ENCODE results near the gene CTSD.

CTSD gene

DNA sequence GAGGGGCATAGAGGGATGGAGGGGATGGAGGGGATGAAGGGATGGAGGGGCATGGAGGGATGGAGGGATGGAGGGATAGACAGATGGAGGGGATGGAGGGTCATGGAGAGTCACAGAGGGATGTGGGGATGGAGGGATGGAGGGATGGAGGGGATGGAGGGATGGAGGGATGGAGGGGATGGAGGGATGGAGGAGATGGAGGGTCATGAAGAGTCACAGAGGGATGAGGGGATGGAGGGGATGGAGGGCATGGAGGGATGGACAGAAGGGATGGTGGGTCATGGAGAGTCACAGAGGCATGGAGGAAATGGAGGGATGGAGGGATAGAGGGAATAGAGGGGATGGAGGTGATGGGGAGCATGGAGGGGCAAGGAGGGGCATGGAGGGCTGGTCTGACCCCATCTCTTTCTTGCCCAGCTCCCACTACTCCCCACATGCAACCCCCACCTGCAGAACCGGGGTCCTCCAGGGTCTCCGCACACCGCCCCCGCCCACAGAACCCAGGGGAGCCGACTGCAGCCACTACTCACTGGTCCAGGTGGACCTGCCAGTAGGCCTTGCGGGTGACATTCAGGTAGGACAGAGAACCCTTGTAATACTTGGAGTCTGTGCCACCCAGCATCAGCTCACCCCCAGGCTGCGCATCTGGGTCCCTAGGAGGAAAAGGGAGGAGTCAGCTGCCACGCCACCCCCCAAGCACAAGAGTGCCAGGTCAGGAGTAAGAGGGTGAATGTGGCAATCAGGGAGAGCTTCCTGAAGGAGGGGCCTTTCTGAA lies 9.2 kb downstream of the CTSD start:
- DNase-seq = no peak

DNA sequence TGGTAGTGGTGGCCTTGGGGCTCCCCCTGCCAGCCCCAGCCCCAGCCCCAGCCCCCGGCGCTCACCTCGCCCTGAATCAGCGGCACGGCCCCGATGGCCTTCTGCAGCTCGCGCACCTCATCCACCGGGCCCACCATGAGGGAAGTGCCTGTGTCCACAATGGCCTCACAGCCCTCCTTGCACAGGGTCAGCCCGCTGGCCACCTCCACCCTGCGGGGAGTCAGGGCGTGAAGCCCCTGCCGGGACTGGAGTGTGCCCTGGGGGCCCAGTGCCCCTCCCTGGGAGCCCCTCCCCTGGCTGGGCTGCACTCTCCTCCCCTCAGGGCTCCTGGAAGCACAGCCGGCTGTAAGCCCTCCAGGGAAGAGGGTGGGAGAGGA lies 9.8 kb downstream of the CTSD start:
- DNase-seq = no peak

GRCh38 chr11:1753229-1753928 lies 10.3 kb downstream of the CTSD start:
- no peak for DNase-seq

DNA sequence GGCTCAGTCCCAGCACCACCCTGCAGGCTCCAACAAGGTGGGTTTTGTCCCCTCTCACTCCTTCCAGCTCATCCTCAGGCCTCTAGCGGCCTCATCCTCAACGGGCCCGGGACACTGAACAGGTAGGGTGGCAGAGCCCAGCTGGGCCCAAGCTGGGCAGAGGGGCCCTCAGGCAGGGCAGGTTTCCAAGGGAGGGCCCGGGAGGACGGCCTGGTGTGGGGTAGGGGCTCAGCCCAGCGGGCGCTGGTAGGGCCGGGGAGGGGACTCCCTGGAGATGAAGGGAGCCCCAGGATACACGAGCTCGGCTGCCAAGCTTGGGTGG lies 10.9 kb downstream of the CTSD start:
- DNase-seq = no peak

- no peak for DNase-seq
Observed at GRCh38 chr11:1751999-1752906, 11.5 kb downstream of the CTSD start.

GRCh38 chr11:1751531-1751921 lies 12.2 kb downstream of the CTSD start:
- DNase-seq = no peak

- DNase-seq = no peak
Observed at GRCh38 chr11:1750840-1751530, 12.7 kb downstream of the CTSD start.

DNA sequence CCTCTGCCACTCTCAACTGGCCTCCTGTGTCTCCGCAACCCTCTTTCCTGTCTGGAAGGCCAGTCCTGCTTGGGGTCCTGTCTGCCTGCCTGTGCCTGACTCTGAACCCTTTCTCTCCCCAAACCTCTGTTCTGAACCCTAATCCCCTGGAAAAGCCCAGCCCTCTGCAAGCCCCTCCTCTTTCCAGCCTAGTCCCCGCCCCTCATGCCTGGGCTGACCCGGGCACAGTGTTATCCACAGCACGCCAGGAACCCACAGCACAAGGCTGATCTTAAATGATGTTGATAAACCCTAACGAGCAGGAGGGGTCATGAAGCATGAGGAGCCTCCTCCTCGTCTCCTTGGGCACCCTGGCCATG lies 13.3 kb downstream of the CTSD start, which contains the start of gene IFITM10:
Gene IFITM10 (minus strand): TSS at position 115 of the 359 bp plus-strand sequence. CDS start 153 bp downstream, outside the sequence.
- no peak for DNase-seq

DNA sequence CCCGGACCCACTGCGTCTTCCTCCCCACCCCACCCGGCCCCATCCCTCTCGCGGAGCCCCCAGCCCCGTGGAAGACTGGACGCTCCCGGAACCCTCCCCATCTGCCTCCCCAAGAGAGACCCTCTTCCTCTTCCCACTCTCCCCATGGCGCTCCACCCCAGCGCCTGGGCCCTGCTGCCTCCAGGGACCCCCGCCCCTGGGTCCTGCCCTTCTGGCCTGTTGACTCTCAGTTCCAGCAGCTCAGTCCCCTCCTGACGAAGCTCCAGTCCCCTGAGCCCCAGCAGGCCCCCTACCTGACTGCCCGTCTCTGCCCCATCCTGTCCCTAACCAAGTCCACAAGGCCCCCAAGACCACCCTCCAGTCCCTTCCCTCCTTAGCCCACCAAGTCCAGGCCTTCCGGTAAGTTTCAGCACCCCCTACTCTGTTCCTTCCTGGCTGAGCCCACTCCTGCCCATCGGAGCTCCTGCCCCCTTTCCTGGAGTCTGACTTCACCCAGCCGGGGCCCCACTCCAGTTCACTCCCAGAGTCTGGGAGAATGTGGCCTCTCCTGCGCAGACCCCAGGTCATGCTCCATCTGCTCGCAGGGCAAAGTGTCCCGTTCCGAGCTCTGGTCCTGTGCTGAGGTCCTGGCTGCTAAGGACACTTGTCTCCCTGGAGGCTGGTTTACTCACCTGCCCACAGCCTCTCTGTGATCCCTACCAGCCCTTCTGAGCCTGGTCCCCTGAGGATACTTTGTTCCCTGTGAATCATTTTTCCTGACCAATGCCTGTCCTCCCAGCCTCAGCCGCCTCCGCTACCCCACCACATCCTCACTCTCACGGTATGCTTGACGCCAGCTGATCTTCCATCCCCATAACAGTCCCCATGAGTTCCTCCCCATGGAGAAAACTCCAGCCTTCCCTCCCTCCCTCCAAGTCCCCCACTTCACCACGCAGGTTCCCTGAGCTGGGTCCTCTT lies 14.1 kb downstream of the CTSD start:
- DNase-seq = peak; percentile 57

DNA sequence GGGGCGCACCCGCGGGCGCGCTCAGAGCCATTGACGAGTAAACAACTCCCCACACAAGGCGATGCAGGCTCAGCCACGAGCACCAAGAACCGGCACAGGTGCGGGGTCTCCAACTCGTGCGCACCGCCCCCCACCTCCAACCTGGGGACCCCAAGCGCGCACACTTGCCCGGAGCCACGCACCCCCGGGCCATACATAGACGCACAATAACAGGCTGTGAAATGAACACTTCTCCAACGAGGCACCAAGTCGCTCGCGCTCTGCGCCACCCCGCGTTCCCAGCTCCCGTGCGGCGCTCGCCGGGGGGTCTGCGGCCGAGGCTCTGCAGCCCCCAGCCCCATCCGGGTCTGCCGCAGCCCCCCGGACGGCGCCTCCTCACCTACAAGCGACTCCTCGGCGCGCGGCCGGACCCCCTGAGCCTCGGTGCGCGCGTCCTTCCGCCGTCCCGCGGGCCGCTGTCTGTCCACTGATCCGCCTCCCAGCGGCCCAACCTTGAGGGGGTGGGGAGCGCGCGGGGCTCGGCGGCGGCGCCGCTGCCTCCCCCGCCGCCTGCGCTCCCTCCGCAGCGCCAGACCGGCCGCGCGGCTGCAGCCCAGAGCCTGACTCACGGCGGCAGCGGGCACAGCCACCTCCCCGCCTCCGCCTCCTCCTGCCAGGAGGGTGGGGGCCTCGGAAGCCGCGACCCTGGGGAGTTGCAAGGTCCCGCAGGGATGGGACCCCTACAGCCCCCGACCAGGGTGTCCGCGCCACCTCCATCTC lies 14.9 kb downstream of the CTSD start:
- no peak for DNase-seq

DNA sequence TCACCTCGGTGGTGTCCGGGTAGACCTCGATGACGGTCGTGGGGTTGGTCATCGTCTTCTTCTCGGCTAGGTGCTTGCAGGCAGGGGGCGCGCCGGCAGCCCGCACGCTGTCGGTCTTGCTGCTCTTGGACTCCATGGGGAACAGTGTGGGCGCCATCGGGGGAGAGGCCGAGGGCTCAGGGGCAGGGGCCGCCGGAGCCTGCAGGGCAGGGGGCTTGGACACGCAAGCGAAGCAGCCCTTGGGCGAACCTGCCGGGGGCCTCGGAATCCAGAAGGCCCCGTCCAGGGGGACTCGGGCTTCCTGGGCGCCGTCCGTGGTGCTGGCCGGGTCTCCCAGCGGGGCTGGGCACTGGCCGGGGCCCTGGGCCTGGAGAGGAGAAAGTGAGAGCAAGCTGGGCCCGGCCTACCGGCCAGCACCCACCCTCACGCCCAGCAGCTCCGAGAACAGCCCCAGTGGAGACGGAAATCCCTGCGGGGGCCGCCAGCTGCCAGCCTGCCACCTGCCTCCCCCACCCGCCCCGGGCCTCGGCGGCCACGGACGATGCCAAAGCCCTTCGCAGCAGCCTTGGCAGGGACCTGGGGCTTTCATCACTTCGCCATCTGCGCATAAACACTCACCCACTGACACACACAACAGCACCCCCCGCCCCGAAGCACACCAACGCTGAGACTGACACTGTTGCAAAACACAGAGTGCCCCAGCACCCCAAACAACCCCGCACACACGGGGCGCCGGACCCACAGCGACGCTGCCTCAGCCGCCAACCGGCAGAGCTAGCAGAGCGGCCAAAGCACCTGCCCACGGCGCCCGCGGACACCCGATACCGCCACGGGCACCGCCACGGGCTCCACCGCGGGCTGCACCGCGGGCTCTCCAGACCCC lies 15.7 kb downstream of the CTSD start:
- no peak for DNase-seq

GRCh38 chr11:1746956-1747752 lies 16.6 kb downstream of the CTSD start:
- DNase-seq = no peak

- DNase-seq = no peak
Observed at GRCh38 chr11:1746511-1746931, 17.2 kb downstream of the CTSD start.

DNA sequence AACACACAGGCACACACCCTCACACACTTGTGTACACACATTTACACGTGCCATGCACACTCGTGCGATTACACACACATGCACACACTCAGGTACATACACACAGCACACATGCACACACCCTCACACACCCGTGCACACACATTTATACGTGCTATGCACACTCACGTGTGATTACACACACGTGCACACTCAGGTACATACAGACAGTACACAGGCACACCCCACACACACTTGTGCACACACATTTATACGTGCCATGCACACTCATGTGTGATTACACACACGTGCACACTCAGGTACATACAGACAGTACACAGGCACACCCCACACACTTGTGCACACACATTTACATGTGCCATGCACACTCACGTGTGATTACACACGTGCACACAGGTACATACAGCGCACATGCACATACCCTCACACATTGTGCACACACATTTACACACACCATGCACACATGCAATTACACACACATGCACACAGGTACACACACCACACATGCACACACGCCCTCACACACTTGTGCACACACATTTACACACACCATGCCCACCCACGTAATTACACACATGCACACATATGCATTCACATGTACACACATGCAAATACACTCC lies 17.9 kb downstream of the CTSD start:
- DNase-seq = no peak

DNA sequence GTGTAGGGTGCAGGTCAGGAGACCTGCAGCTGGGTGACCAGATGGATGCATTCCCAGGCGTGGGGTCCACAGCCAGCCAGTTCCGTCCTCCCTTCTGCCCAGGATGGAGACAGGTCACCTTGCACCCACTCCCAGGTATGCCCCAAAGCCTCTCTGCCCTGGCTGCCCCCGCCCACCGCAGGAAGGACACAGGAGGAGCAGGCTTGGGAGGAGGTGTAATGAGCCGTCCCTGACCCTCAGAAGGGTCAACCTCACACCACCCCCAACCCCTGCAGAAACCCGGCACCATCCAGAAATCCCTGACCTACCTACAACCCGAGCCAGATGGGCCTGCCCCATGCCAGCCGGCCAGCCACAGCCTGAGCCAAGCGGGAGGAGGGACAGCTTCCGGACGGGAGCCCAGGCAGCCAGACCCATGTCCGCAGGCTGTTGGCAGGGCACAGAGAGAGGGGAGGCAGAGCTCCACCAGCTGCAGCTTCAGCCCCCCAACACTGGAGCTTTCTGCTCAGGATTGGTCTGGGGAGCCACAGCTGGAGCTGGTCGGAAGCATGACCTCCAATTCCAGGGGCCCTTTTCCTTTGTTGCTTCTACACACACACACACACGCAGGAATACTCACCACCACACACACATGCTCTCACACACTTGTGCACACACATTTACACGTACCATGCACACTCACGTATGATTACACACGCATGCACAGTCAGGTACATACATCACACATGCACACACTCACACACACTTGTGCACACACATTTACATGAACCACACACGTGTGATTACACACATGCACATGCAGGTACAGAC lies 18.6 kb downstream of the CTSD start:
- no peak for DNase-seq

DNA sequence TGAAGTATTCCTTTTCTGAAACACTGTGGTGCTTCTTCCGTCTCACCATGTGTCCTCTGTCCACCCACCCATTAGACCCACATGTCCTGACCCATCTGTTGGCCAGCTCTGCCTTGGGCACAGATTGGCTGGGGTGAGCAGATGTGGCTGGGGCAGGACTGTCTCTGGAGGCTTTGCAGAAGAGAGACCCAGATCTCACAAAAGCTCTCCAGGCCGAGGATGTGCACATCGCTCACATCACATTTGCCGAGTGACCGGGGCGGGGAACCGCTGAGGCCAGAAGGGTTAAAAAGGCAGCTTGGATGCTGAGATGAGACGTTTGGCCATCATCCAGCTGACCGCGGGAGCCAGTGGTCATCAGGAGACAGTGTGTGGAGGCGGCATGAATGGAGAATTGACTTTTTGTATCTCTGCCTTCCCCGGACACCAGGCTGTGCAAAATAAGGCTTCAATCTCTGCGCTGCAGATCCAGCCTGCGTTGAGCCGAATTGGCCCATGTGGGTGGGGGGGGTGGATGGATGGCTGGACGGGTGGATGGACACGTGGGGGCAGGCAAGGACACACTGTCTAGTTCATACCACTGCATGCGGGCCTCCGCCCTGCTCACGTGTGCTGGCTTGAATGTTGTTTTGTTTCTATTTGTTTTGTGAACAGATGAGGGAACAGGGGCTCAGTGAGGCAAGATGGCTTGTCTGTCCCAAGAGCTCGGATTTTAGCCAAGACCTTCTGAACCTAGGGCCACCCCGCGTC lies 19.4 kb downstream of the CTSD start:
- DNase-seq = no peak

DNA sequence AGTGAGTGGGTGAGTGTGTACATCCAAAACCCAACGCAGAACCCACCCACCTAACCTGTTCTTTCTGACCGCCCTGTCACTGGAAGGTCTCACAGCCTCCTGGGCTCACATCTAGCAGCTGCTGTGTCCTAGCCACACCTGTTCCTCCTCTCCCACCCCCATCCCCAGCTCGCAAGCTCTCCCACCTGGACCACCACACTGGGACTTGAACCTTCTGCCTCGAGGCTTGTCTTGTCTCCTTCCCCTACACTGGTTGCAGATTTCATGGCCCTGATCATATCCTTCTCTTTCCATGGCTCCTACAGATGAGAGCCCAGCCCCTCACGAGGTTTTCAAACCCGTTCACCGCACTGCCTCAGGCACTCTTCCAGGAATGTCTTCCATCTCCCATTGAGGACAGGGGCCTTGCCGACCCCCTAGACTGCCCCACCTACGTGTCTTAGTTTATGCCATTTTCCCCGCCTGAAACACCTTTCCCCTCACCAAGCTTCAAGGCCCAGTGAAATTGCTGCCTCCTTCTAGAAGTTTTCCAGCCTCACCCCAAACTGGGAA lies 20.1 kb downstream of the CTSD start:
- DNase-seq = no peak
